HG02610 (cell line): Measurements from ENCODE around the gene ACP4.
"Not testable (repeated sequence)": the region's sequence is repeated elsewhere in the genome, so short reads cannot be mapped to it uniquely, and the experiment has no call there.

Source experiments
- ATAC-seq: cut with Tn5 transposase; IDR thresholded peaks from one replicate; pipeline ENCODE4 v1.9.1; 2021; ENCODE audit warnings: mild to moderate bottlenecking, moderate library complexity; ENCODE audit not compliant: unreplicated experiment

The ACP4 gene

GRCh38 chr19:50790396-50790795, at the start of gene ACP4:
Gene ACP4 (plus strand): TSS chr19:50790415. CDS start chr19:50790415, 0 bp downstream.
- no peak for ATAC-seq

GRCh38 chr19:50741179-50741933, 48.9 kb upstream of the ACP4 start:
- no peak for ATAC-seq

- no peak for ATAC-seq
Measured at GRCh38 chr19:50743537-50743936, 46.7 kb upstream of the ACP4 start.

- ATAC-seq, result no peak
Measured at GRCh38 chr19:50745221-50745620, 45.0 kb upstream of the ACP4 start.

- not testable (repeated sequence) for ATAC-seq
Measured at GRCh38 chr19:50747141-50747540, 43.1 kb upstream of the ACP4 start.

GRCh38 chr19:50749490-50749889, 40.7 kb upstream of the ACP4 start:
- ATAC-seq, result no peak

- no peak for ATAC-seq
Measured at GRCh38 chr19:50750010-50750409, 40.2 kb upstream of the ACP4 start.

- no peak for ATAC-seq
Measured at GRCh38 chr19:50753879-50754278, 36.3 kb upstream of the ACP4 start.

GRCh38 chr19:50756244-50756643, 34.0 kb upstream of the ACP4 start:
- ATAC-seq, result not testable (repeated sequence)

- not testable (repeated sequence) for ATAC-seq
Measured at GRCh38 chr19:50757624-50758023, 32.6 kb upstream of the ACP4 start.

- ATAC-seq, result not testable (repeated sequence)
Measured at GRCh38 chr19:50759076-50759475, 31.1 kb upstream of the ACP4 start.

GRCh38 chr19:50759886-50760285, 30.3 kb upstream of the ACP4 start:
- no peak for ATAC-seq

GRCh38 chr19:50761501-50761900, 28.7 kb upstream of the ACP4 start:
- ATAC-seq, result not testable (repeated sequence)

GRCh38 chr19:50763521-50763920, 26.7 kb upstream of the ACP4 start:
- not testable (repeated sequence) for ATAC-seq

GRCh38 chr19:50764409-50764808, 25.8 kb upstream of the ACP4 start:
- ATAC-seq, result no peak

GRCh38 chr19:50766746-50767145, 23.5 kb upstream of the ACP4 start:
- not testable (repeated sequence) for ATAC-seq

GRCh38 chr19:50767263-50767662, 23.0 kb upstream of the ACP4 start:
- not testable (repeated sequence) for ATAC-seq

- no peak for ATAC-seq
Measured at GRCh38 chr19:50768277-50768676, 21.9 kb upstream of the ACP4 start.

- not testable (repeated sequence) for ATAC-seq
Measured at GRCh38 chr19:50770164-50770563, 20.1 kb upstream of the ACP4 start, which contains the start of gene GPR32. Gene GPR32 (plus strand): TSS chr19:50770464. CDS start chr19:50770601, 137 bp downstream.

GRCh38 chr19:50770888-50771287, 19.3 kb upstream of the ACP4 start:
- ATAC-seq, result no peak

GRCh38 chr19:50772476-50772875, 17.7 kb upstream of the ACP4 start:
- no peak for ATAC-seq

GRCh38 chr19:50772912-50773311, 17.3 kb upstream of the ACP4 start:
- not testable (repeated sequence) for ATAC-seq

GRCh38 chr19:50773454-50773853, 16.8 kb upstream of the ACP4 start:
- ATAC-seq, result not testable (repeated sequence)
